ENCODE data around the gene DYNLT1. TPM values are rescaled to one million over a fixed set of nuclear protein-coding genes. Genes with fewer than 3 reads are reported as not detected.
"Not testable (repeated sequence)": the region's sequence is repeated elsewhere in the genome, so short reads cannot be mapped to it uniquely, and the experiment has no call there.

DYNLT1 gene
- total RNA-seq, 1 donor: 96.8 TPM

- Histone ChIP-seq H3K9me3 (ENCODE audit: low read depth, low read length) (no peaks in the 10 kb centered on the region), H3K4me3 (ENCODE audit: low read length) (no peak overlapping the region), H3K4me1 (ENCODE audit: insufficient read depth, low read length) (peaks cover 52% of the 10 kb centered on the region), H3K27me3 (ENCODE audit: insufficient read depth, low read length) (no peaks in the 10 kb centered on the region)
These were observed 24.8 kb upstream of the DYNLT1 start for GRCh38 chr6:158669145-158670035.

- Histone ChIP-seq H3K4me3 (ENCODE audit: low read length) (no peak overlapping the region), H3K9me3 (ENCODE audit: low read depth, low read length) (no peaks in the 10 kb centered on the region), H3K4me1 (ENCODE audit: insufficient read depth, low read length) (peaks cover 59% of the 10 kb centered on the region), H3K27me3 (ENCODE audit: insufficient read depth, low read length) (no peaks in the 10 kb centered on the region)
These were observed 24.2 kb upstream of the DYNLT1 start for GRCh38 chr6:158668707-158669103.

DNA sequence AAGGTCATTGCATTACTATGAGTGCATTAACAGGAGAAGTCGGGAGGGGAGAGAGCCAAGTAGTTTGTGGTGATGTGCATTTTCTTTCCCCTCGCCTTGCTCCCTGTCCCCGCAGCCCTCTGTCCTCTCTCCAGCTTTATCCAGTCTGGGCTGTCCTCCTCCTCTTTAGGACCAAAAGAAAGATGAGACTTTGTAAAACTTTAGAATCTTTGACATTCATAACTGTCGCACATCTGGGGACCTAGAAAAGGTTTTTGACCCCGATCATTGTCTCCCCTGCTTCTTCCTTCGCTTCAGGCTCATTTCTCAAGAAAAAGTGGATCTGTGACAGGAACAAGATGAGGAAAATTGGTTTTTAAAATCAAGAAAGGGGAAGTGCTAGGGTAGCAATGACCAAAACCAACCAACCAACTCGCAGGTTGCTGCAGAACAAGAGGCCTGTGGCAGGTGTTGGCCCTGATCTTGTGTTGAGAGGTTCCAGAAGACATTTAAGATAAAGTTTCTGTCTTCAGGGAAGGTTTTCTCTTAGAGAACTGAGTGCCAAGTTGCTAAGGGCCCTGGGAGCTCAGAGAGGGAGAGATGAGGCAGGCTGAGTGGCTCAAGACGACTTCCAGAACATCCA is 22.9 kb upstream of the DYNLT1 start:
- Histone ChIP-seq H3K9me3 (ENCODE audit: low read depth, low read length) (no peaks in the 10 kb centered on the region), H3K27me3 (ENCODE audit: insufficient read depth, low read length) (no peaks in the 10 kb centered on the region), H3K4me1 (ENCODE audit: insufficient read depth, low read length) (peaks cover 71% of the 10 kb centered on the region), H3K4me3 (ENCODE audit: low read length) (no peak overlapping the region)

GRCh38 chr6:158666628-158667359 is 22.3 kb upstream of the DYNLT1 start:
- Histone ChIP-seq H3K4me3 (ENCODE audit: low read length) (no peak overlapping the region), H3K4me1 (ENCODE audit: insufficient read depth, low read length) (peaks cover 74% of the 10 kb centered on the region), H3K27me3 (ENCODE audit: insufficient read depth, low read length) (no peaks in the 10 kb centered on the region), H3K9me3 (ENCODE audit: low read depth, low read length) (no peaks in the 10 kb centered on the region)

DNA sequence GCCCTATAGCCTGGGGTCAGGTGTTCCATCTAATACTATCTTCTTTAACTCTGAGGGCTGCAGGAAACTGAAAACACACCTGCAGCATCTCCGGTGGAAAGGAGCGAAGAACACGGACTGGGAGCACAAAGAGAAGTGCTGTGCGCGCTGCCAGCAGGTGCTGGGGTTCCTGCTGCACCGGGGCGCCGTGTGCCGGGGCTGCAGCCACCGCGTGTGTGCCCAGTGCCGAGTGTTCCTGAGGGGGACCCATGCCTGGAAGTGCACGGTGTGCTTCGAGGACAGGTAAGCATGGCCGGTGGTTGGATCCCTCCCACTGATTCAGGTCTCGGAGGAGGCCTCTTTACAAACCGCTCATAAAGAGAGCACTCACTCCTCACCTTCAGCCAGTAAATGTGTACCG is 20.8 kb upstream of the DYNLT1 start:
- no peaks in the 10 kb centered on the region for H3K27me3 ChIP-seq (ENCODE audit: insufficient read depth, low read length)
- H3K4me3 ChIP-seq (ENCODE audit: low read length): no peak overlapping the region
- H3K9me3 ChIP-seq (ENCODE audit: low read depth, low read length): no peaks in the 10 kb centered on the region
- peaks cover 87% of the 10 kb centered on the region for H3K4me1 ChIP-seq (ENCODE audit: insufficient read depth, low read length)

GRCh38 chr6:158663625-158664165 is 19.2 kb upstream of the DYNLT1 start:
- H3K4me3 ChIP-seq (ENCODE audit: low read length): peak overlapping the region; percentile 29
- peaks cover 83% of the 10 kb centered on the region for H3K4me1 ChIP-seq (ENCODE audit: insufficient read depth, low read length)
- no peaks in the 10 kb centered on the region for H3K27me3 ChIP-seq (ENCODE audit: insufficient read depth, low read length)
- H3K9me3 ChIP-seq (ENCODE audit: low read depth, low read length): no peaks in the 10 kb centered on the region

DNA sequence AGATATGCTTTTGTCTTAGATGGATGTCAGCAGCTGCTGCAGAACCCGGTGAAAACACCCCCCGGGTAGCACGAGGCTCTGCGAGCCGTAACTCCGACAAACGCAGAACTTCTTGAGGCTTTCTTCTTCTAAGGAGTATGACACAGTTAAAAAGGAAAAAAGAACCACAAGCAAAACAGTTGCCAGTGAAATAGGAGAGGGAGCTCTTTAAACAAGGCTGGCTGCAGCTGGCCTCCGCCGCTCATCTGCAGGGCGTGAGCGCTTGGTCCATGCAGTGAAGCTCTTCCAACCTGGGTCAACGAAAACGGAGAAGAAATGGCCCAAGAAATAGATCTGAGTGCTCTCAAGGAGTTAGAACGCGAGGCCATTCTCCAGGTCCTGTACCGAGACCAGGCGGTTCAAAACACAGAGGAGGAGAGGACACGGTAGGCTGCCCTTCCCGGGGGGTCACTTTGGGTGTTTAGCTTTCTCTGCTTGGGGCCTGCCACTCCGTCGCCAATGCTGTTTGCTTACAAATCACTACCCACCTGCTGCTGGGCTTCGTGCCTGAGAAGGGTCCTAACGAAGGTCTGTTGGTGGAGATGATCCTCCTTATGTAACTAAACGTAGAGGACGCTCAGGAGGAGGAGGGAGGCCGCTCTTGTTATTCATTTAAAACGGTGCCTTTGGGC is 18.5 kb upstream of the DYNLT1 start:
- Histone ChIP-seq H3K4me1 (ENCODE audit: insufficient read depth, low read length) (peaks cover 77% of the 10 kb centered on the region), H3K27me3 (ENCODE audit: insufficient read depth, low read length) (no peaks in the 10 kb centered on the region), H3K4me3 (ENCODE audit: low read length) (peak overlapping the region; percentile 29)

DNA sequence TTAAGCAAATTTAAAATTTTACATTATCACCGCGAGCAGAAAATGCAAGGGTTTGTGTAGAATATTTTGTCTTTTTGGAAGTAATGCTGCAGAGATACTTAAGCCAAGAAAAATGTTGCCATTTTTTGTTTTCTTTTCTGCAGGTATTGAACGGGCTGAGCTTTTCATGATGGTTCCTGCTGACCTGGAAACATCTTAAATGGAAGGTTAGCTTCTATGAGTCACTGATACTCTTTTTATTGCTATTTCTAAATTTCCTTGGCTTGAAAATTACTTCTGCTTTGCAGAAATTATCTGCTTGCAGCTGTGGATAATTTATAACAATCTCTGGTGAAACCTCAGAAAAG is 18.0 kb upstream of the DYNLT1 start:
- Histone ChIP-seq H3K4me3 (ENCODE audit: low read length) (no peak overlapping the region), H3K27me3 (ENCODE audit: insufficient read depth, low read length) (no peaks in the 10 kb centered on the region), H3K9me3 (ENCODE audit: low read depth, low read length) (no peaks in the 10 kb centered on the region), H3K4me1 (ENCODE audit: insufficient read depth, low read length) (peaks cover 72% of the 10 kb centered on the region)

More for the DNA sequence above, 18.5 kb upstream of the DYNLT1 start:
- no peaks in the 10 kb centered on the region for H3K9me3 ChIP-seq (ENCODE audit: low read depth, low read length)

- H3K9me3 ChIP-seq (ENCODE audit: low read depth, low read length): no peaks in the 10 kb centered on the region
- no peaks in the 10 kb centered on the region for H3K27me3 ChIP-seq (ENCODE audit: insufficient read depth, low read length)
- H3K4me3 ChIP-seq (ENCODE audit: low read length): no peak overlapping the region
- H3K4me1 ChIP-seq (ENCODE audit: insufficient read depth, low read length): peaks cover 64% of the 10 kb centered on the region
These were observed 16.7 kb upstream of the DYNLT1 start for GRCh38 chr6:158661156-158661685.

DNA sequence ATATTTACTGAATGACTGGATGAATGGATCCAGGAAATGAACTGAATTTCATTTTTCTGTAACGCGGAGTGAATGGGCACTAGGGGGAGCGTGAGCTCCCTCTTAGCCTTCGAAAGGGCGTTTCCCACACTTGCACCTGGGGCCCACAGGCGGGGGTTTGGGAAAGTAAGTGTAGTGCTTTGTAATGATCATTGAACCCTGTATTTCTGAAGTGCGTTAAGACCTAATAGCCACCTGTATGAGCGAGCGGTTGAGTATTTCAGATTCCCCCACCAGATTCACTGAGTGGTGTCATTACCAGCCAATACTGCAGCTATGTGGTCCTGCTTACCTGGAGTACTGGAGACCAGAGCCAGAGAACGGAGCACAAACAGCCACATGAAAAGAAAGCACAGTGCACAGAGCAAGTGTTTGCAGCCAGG is 15.8 kb upstream of the DYNLT1 start:
- Histone ChIP-seq H3K27me3 (ENCODE audit: insufficient read depth, low read length) (no peaks in the 10 kb centered on the region), H3K9me3 (ENCODE audit: low read depth, low read length) (no peaks in the 10 kb centered on the region), H3K4me1 (ENCODE audit: insufficient read depth, low read length) (peaks cover 64% of the 10 kb centered on the region), H3K4me3 (ENCODE audit: low read length) (no peak overlapping the region)

DNA sequence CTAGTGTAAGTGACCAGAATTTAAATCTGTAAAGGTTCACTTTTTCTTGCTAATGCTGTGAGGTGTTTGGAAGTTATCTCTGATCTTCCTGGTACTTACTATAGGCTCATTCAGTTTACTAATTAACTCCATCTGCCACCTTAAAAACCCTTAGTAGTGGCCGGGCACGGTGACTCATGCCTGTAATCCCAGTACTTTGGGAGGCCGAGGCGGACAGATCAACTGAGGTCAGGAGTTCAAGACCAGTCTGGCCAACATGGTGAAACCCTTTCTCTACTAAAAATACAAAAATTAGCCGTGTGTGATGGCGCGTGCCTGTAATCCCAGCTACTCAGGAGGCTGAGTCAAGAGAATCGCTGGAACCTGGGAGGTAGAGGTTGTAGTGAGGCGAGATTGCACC is 12.4 kb upstream of the DYNLT1 start:
- not testable (repeated sequence) for H3K27me3 ChIP-seq (ENCODE audit: insufficient read depth, low read length); H3K9me3 ChIP-seq (ENCODE audit: low read depth, low read length); H3K4me3 ChIP-seq (ENCODE audit: low read length)
- H3K4me1 ChIP-seq (ENCODE audit: insufficient read depth, low read length): peaks cover 67% of the 10 kb centered on the region

DNA sequence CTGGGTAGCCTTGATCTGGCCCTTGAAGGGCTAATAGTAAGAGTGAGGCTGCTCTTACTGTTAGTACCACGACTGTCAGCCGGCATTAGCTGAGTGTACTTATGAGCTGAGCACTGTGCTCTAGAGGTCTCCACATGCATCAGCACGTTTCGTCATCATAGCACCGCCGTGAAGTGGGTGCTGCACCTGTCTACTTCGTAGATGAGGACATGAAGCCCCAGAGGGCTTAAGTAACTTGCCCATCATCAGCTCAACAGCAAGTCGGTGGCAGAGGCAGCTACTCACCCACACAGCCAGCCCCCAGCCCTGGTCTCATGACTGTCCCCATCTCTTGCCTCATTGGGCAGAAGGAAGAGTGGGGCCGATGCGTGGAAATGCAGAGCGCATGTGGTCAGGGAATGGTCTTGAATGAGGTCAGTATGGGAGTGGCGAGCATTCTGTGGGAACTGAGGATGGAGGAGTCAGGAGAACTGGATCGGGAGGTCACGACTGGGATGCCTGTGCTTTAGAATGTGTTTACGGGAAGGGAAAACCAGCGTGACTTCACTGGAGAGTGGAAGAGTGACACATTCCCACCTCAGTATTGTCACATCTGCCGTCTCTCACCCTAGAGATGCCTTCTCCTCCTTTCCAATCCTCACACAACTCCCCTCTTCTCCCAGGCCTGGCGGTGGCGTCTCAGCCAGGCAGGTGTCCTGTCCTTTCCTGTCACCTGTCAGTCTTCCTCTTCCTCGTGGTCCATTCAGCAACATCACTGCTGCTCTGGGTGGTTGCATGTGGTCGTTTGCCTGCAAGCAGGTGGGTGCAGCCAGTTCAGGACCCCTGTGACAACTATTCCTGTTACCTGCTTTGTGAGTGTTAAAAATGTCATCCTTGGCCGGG is 11.3 kb upstream of the DYNLT1 start:
- Histone ChIP-seq H3K27me3 (ENCODE audit: insufficient read depth, low read length) (no peaks in the 10 kb centered on the region), H3K4me3 (ENCODE audit: low read length) (no peak overlapping the region), H3K9me3 (ENCODE audit: low read depth, low read length) (no peaks in the 10 kb centered on the region), H3K4me1 (ENCODE audit: insufficient read depth, low read length) (peaks cover 63% of the 10 kb centered on the region)

DNA sequence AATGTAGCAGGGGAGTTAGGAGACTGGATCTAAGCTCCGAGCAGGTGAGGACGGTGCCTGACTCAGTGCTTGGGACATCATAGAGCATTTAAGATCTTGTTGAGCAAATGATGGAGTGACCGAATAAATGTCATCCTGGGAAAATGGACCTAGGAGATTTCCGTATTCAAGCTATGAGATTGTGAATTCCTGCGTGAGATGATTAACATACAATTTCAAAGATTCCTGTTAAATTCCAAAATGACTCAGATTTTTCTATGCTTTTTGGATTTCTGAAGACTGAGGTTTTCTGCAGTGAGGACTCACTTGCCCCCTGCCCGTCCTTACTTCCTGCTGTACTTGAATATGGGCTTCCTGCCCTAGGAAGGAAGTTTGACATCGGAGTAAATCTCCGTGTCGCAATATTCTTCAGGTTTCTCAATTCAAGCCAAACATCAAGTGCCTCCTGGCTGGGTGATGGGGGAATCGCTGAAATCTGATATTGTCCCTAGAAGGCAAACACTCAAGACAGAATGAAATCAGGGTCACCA is 10.5 kb upstream of the DYNLT1 start:
- Histone ChIP-seq H3K4me1 (ENCODE audit: insufficient read depth, low read length) (peaks cover 61% of the 10 kb centered on the region), H3K9me3 (ENCODE audit: low read depth, low read length) (no peaks in the 10 kb centered on the region), H3K27me3 (ENCODE audit: insufficient read depth, low read length) (no peaks in the 10 kb centered on the region), H3K4me3 (ENCODE audit: low read length) (no peak overlapping the region)
